MM.1S (cell line): Measurements from ENCODE around the gene NHLRC4.

Source experiments
- CTCF ChIP-seq: fragments of 300-600 bp; sonication (generic); IDR thresholded peaks from 2 replicates; pipeline ENCODE4 v1.5.1; 2016; ENCODE audit warnings: antibody characterized with exemption, low read length, mixed read lengths
- EZH2 ChIP-seq: fragments of 300-600 bp; sonication (generic); optimal IDR thresholded peaks from 2 replicates; pipeline ENCODE3; 2017; ENCODE audit warnings: low read depth, mild to moderate bottlenecking, antibody characterized with exemption, low read length, mixed read lengths

- no peak for TF ChIP-seq CTCF
- no peak for TF ChIP-seq EZH2
Measured at GRCh38 chr16:554640-555365, 12.0 kb upstream of the NHLRC4 start.
